Panc1 (cell line): ENCODE measurements around the gene RAC2. TPM values are rescaled to one million over a fixed set of nuclear protein-coding genes. Genes with fewer than 3 reads are reported as not detected.

ENCODE experiments used
- ATAC-seq: fragments of 200-7000 bp; cut with Tn5 transposase; 2 replicates; pipeline ENCODE4 v1.9.1; 2020; ENCODE audit warnings: mild to moderate bottlenecking, moderate library complexity
- BruUV-seq: library from RNA; stranded (reverse); fragments of 400-500 nt; replicated peaks from 2 replicates; lab custom pipeline; 2021; lab: Mats Ljungman, UMichigan
- CTCF ChIA-PET: fragments of 300-600 bp; sonication (Branson Sonifier 250); formaldehyde crosslinking; loops from one replicate; lab custom pipeline; 2022; ENCODE audit warnings: antibody characterized with exemption; lab: Charles Lee
- POLR2A ChIA-PET: fragments of 300-600 bp; sonication (Branson Sonifier 250); formaldehyde crosslinking; loops from one replicate; lab custom pipeline; 2022; ENCODE audit warnings: antibody characterized with exemption; lab: Charles Lee
- DNase-seq: peaks from one replicate; pipeline ENCODE4 v3.0.0-alpha.2; 2010; ENCODE audit warnings: low read depth, low spot score
- H3K27ac ChIP-seq: 2 replicates; pipeline ENCODE4 v1.5.1; 2011; ENCODE audit warnings: mild to moderate bottlenecking, low read length, inconsistent platforms
- H3K27me3 ChIP-seq: fragments of 200-500 bp; sonication (Bioruptor generic); 2 replicates; pipeline ENCODE4 v1.6.0; 2014; ENCODE audit warnings: low read length, inconsistent platforms; ENCODE audit not compliant: control insufficient read depth, insufficient read depth
- H3K36me3 ChIP-seq: fragments of 200-500 bp; sonication (Bioruptor generic); 2 replicates; pipeline ENCODE4 v1.5.1; 2014; ENCODE audit warnings: inconsistent platforms, mild to moderate bottlenecking, low read length, moderate library complexity; ENCODE audit not compliant: control insufficient read depth, insufficient read depth
- H3K4me1 ChIP-seq: 2 replicates; pipeline ENCODE4 v1.5.1; 2011; ENCODE audit warnings: inconsistent platforms, mild to moderate bottlenecking, low read length, moderate library complexity; ENCODE audit not compliant: control insufficient read depth, insufficient read depth
- H3K4me3 ChIP-seq, 2 experiments: 2 replicates each; pipeline ENCODE4 v1.5.1; 2011 to 2012; ENCODE audit warnings: low read depth in 2 of 2, low read length in 2 of 2, mild to moderate bottlenecking in 2 of 2, inconsistent platforms in 1 of 2, moderate library complexity in 1 of 2
- H3K9me3 ChIP-seq: fragments of 200-500 bp; sonication (Bioruptor generic); 2 replicates; pipeline ENCODE4 v1.5.1; 2014; ENCODE audit warnings: low read depth, mild to moderate bottlenecking, inconsistent platforms, low read length, moderate library complexity; ENCODE audit not compliant: control insufficient read depth, insufficient read depth
- CTCF ChIP-seq: fragments of 450-650 bp; IDR thresholded peaks from 2 replicates; pipeline ENCODE4 v1.5.1; 2017; ENCODE audit warnings: mild to moderate bottlenecking
- POLR2AphosphoS5 ChIP-seq: IDR thresholded peaks from 2 replicates; pipeline ENCODE4 v1.6.1; 2012; ENCODE audit warnings: mild to moderate bottlenecking, low read depth, low read length, moderate library complexity
- REST ChIP-seq, 2 experiments: IDR thresholded peaks; 2 replicates each; pipeline ENCODE4 v1.6.1; 2011 to 2012; ENCODE audit warnings: low read depth in 2 of 2, control low read depth in 1 of 2, low read length in 1 of 2, mild to moderate bottlenecking in 1 of 2, moderate library complexity in 1 of 2; ENCODE audit not compliant: insufficient read depth in 1 of 2
- SIN3A ChIP-seq: IDR thresholded peaks from 2 replicates; pipeline ENCODE4 v1.6.1; 2012; ENCODE audit warnings: low read depth, mild to moderate bottlenecking, low read length, moderate library complexity, borderline replicate concordance; ENCODE audit not compliant: insufficient read depth
- TCF7L2 ChIP-seq: IDR thresholded peaks from 2 replicates; pipeline ENCODE4 v1.6.1; 2011; ENCODE audit warnings: mild to moderate bottlenecking, low read depth, low read length, inconsistent platforms
- in situ Hi-C: cut with HindIII; loops from 2 replicates; pipeline ENCODE4 v1.10.0; 2016; ENCODE audit warnings: low sequenced_read_pairs, low pct_unique_long_range_greater_than_20kb
- intact Hi-C: fragments of 100-400 bp; cut with micrococcal nuclease; formaldehyde crosslinking; loops from one replicate; pipeline ENCODE4 v1.10.0; 2022; ENCODE audit not compliant: unreplicated experiment
- total RNA-seq: library from RNA; stranded (reverse); gene quantifications from one replicate; pipeline ENCODE4 v1.2.1, GENCODE V29; 2021; ENCODE audit not compliant: unreplicated experiment

Gene RAC2
- total RNA-seq, 1 experiment from 2014 or later, result 1.5 TPM

DNA sequence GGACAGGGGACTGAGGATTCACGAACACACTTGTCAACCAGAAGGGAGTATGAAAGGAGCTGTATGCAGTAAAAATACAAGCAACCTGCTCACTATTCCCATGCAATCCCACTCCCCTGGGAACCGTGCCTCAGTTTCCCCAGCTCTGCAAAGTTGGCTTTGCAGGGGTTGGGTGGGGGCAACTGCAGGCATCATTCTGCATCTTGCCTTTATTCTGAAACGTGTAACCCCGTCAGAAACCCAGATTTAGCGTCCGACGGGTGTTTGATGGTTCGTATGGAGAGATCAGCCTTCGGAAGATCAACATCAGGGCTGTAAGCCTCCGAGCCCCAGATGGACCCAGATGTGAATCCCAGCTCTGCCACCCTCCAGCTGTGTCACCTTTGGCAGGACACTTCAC lies 41.9 kb upstream of the RAC2 start:
- no peak for ATAC-seq

GRCh38 chr22:37284805-37285355 lies 40.8 kb upstream of the RAC2 start:
- Histone ChIP-seq H3K4me1 (no peaks in the 10 kb centered on the region), H3K27ac (no peak overlapping the region), H3K36me3 (no peaks in the 10 kb centered on the region), H3K27me3 (no peaks in the 10 kb centered on the region), H3K4me3 (no peak overlapping the region), H3K9me3 (no peaks in the 10 kb centered on the region)
- ChIA-PET POLR2A (no interaction called here), CTCF (no interaction called here)
- ATAC-seq, result no peak
- in situ Hi-C loops (no loop called here), intact Hi-C loops (no loop called here)
- DNase-seq, result no peak
- TF ChIP-seq SIN3A (no peak), TCF7L2 (no peak), POLR2AphosphoS5 (no peak)
- BruUV-seq, result no TSS peak

More for the DNA sequence above, 41.9 kb upstream of the RAC2 start:
- Histone ChIP-seq H3K36me3 (no peaks in the 10 kb centered on the region), H3K9me3 (no peaks in the 10 kb centered on the region), H3K27ac (no peak overlapping the region), H3K27me3 (no peaks in the 10 kb centered on the region), H3K4me1 (no peaks in the 10 kb centered on the region), H3K4me3 (no peak overlapping the region)
- no peak for TF ChIP-seq TCF7L2
- TF ChIP-seq POLR2AphosphoS5, result no peak
- no peak for TF ChIP-seq SIN3A
- no peak for TF ChIP-seq CTCF
- TF ChIP-seq REST (IDR thresholded peaks at IDR 0.05; ENCODE audit: insufficient read depth in 1 of 2, low read depth in 2 of 2, low read length in 1 of 2), result no peak
- no TSS peak for BruUV-seq
- intact Hi-C loops (no loop called here), in situ Hi-C loops (no loop called here)
- POLR2A ChIA-PET, result no interaction called here
- CTCF ChIA-PET, result no interaction called here
- no peak for DNase-seq

DNA sequence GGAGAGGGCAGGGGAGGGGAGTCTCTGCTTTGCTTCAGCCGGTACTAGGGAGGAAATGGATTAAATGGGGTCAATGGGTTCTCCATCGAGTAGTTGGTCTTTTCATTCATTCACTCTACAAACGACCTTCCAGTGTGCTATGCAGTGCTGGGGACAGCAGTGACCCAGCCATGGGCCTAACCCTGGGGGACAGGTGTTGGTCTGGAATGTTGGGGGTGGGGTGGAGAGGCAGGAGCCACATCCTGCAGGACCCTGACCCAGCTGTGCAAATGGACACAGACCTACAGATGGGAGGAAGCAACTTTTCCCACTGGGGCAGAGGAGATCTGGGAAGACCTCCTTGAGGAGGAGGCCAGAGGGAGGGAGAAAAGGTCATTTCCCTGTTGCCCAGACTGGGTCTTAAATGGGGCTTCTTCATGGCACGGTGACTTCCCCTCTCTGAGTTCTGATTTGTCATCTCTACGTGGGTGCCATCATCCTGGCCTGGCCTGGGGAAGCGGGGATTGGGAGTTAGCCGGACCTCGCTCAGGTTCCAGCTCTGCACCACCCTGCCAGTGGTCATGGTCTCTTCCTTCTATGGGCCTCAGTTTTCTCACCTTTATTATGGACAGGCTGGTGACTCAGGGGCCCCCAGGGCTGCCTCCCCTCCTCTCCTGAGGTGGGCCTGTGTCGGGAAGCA lies 40.2 kb upstream of the RAC2 start:
- intact Hi-C loops (no loop called here), in situ Hi-C loops (no loop called here)
- Histone ChIP-seq H3K36me3 (no peaks in the 10 kb centered on the region), H3K4me3 (no peak overlapping the region), H3K27me3 (no peaks in the 10 kb centered on the region), H3K9me3 (no peaks in the 10 kb centered on the region), H3K27ac (no peak overlapping the region), H3K4me1 (no peaks in the 10 kb centered on the region)
- CTCF ChIA-PET, result no interaction called here
- POLR2A ChIA-PET, result no interaction called here
- DNase-seq (no peak), ATAC-seq (no peak)
- no TSS peak for BruUV-seq
- TF ChIP-seq CTCF, result no peak
- TF ChIP-seq POLR2AphosphoS5, result no peak
- TF ChIP-seq TCF7L2, result no peak
- no peak for TF ChIP-seq SIN3A
- no peak for TF ChIP-seq REST (IDR thresholded peaks at IDR 0.05; ENCODE audit: insufficient read depth in 1 of 2, low read depth in 2 of 2, low read length in 1 of 2)
